Measurements from ENCODE around the gene LARGE2. TPM values are rescaled to one million over a fixed set of nuclear protein-coding genes. Genes with fewer than 3 reads are reported as not detected.

Gene LARGE2
- total RNA-seq, 6 experiments from 2014 or later = 0.43 to 3.5 (median 2.4) TPM

DNA sequence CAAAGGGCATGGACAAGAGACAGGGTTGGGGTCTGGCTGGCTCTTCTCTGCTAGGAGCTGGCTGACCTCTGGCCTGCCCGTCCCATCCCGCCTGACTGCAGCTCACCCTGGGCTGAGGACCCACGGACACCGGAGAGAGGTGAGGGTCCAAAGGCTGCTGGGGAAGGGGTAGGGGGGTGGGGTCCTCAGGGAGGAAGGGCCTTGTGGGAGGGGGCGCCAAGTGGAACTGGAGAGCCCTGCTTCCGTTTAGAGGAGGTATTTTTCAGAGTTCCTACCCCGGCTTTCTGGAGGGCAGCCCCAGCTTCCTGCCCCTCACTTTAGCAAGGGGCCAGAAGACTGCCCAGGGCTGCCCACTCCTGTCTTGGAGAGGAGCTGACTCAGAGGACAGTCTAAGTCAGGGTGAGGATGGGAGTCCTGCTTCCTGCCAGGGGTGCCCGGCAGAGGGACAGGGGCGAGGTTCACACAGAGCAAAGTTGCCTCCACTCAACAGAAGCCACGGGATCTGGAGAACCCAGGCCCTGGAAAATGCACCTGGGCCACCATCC, 7.1 kb downstream of the LARGE2 start:
- Histone ChIP-seq H3K4me1 (peaks cover 0 to 18% (median 10%) of the 10 kb centered on the region in 4 donors), H3K9me3 (no peaks in the 10 kb centered on the region), H3K27me3 (no peaks in the 10 kb centered on the region), H3K27ac (no peak overlapping the region), H3K4me3 (no peak overlapping the region), H3K36me3 (peaks cover 0 to under 1% (median 0%) of the 10 kb centered on the region in 4 donors)
- ATAC-seq (no peak), DNase-seq (no peak)
- TF ChIP-seq, protein P1, sequence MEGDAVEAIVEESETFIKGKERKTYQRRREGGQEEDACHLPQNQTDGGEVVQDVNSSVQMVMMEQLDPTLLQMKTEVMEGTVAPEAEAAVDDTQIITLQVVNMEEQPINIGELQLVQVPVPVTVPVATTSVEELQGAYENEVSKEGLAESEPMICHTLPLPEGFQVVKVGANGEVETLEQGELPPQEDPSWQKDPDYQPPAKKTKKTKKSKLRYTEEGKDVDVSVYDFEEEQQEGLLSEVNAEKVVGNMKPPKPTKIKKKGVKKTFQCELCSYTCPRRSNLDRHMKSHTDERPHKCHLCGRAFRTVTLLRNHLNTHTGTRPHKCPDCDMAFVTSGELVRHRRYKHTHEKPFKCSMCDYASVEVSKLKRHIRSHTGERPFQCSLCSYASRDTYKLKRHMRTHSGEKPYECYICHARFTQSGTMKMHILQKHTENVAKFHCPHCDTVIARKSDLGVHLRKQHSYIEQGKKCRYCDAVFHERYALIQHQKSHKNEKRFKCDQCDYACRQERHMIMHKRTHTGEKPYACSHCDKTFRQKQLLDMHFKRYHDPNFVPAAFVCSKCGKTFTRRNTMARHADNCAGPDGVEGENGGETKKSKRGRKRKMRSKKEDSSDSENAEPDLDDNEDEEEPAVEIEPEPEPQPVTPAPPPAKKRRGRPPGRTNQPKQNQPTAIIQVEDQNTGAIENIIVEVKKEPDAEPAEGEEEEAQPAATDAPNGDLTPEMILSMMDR (IDR thresholded peaks at IDR 0.05) = no peak
- no peak for TF ChIP-seq POLR2A (IDR thresholded peaks at IDR 0.05)
- intact Hi-C loops (cut with DNase I) = no loop called here
- WGBS (ENCODE audit: insufficient coverage, low coverage, low lambda C conversion rate, missing lambda C conversion rate) = 59% methylated on average over 3 of the region's 10 CpGs

DNA sequence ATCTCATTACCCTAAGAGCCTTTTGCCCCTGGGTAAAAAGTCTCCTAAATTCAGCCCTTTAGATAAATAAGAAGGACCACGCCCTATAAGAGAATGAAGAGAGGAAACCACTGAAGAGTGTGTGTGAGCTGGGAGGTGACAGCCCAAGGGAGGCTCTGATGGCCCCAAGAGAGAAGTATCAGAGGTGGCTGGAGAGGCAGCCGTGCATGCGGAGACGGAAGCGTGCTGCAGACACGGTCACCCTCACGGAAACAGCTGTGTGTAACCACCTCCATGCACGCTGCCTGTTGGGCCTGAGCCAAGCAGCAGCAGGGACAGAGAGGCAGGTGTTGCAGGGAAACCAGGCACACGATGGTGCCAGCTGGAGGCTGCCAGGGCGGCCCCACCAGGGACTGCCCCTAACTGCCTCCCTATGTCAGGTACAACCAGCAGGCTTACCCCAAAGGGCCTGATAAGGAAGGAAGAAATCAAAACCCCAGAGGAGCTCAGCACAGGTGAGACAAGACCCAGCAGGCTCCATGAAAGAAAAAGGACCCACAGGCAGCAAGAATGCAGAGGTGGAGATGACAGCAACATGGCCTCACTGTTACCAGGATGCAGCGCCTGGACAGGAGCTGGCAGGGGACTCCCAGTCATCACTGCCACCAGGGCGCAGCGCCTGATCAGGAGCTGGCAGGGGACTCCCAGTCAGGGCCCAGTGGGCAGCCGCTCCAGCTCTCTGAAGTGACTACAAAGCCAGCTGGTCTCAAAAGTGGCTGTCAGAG, 7.8 kb downstream of the LARGE2 start:
- H3K4me1 ChIP-seq = peaks cover 0 to 23% (median 11%) of the 10 kb centered on the region in 4 donors
- H3K9me3 ChIP-seq = no peaks in the 10 kb centered on the region
- no peak overlapping the region for H3K4me3 ChIP-seq
- H3K36me3 ChIP-seq = peaks cover 0 to 5% (median 2%) of the 10 kb centered on the region in 4 donors
- intact Hi-C loops (cut with DNase I) = no loop called here
- WGBS (ENCODE audit: insufficient coverage, low coverage, low lambda C conversion rate, missing lambda C conversion rate) = 61% methylated on average over 6 of the region's 14 CpGs
- ATAC-seq = no peak
- TF ChIP-seq, protein P1 (IDR thresholded peaks at IDR 0.05) = no peak
- TF ChIP-seq POLR2A (IDR thresholded peaks at IDR 0.05) = no peak
- H3K27ac ChIP-seq = no peak overlapping the region
- DNase-seq = peak in 1 of 3 donors; percentile 60
- H3K27me3 ChIP-seq = no peaks in the 10 kb centered on the region

- TF ChIP-seq, protein P1 (IDR thresholded peaks at IDR 0.05) = no peak
- TF ChIP-seq POLR2A (IDR thresholded peaks at IDR 0.05) = no peak
- DNase-seq (no peak), ATAC-seq (no peak)
- H3K27ac ChIP-seq = no peak overlapping the region
- peaks cover 0 to 24% (median 11%) of the 10 kb centered on the region in 4 donors for H3K4me1 ChIP-seq
- H3K36me3 ChIP-seq = peaks cover 0 to 12% (median 3%) of the 10 kb centered on the region in 4 donors
- H3K9me3 ChIP-seq = no peaks in the 10 kb centered on the region
- H3K27me3 ChIP-seq = no peaks in the 10 kb centered on the region
- no peak overlapping the region for H3K4me3 ChIP-seq
- 80% methylated on average over 1 of the region's 8 CpGs for WGBS (ENCODE audit: insufficient coverage, low coverage, low lambda C conversion rate, missing lambda C conversion rate)
- intact Hi-C loops (cut with DNase I) = no loop called here
These were observed 8.6 kb downstream of the LARGE2 start for GRCh38 chr11:45930951-45931570.

GRCh38 chr11:45931739-45932138, 9.3 kb downstream of the LARGE2 start:
- intact Hi-C loops (cut with DNase I) = no loop called here
- no peaks in the 10 kb centered on the region for H3K27me3 ChIP-seq
- no peaks in the 10 kb centered on the region for H3K9me3 ChIP-seq
- no peak overlapping the region for H3K4me3 ChIP-seq
- DNase-seq (no peak), ATAC-seq (no peak)
- no peak for TF ChIP-seq POLR2A (IDR thresholded peaks at IDR 0.05)
- TF ChIP-seq, protein P1 (IDR thresholded peaks at IDR 0.05) = no peak
- 83% methylated on average over 3 of the region's 10 CpGs for WGBS (ENCODE audit: insufficient coverage, low coverage, low lambda C conversion rate, missing lambda C conversion rate)
- peaks cover 0 to 17% (median 3%) of the 10 kb centered on the region in 4 donors for H3K36me3 ChIP-seq
- H3K27ac ChIP-seq = no peak overlapping the region
- H3K4me1 ChIP-seq = peaks cover 0 to 24% (median 11%) of the 10 kb centered on the region in 4 donors

All from right lobe of liver (tissue), 6 donors.